G401 (cell line): ENCODE results near the gene SLC35F5. TPM values are rescaled to one million over a fixed set of nuclear protein-coding genes. Genes with fewer than 3 reads are reported as not detected.
"Not testable (repeated sequence)": the region's sequence is repeated elsewhere in the genome, so short reads cannot be mapped to it uniquely, and the experiment has no call there.

Experiments
- DNase-seq: peaks from one replicate; pipeline ENCODE4 v3.0.0-alpha.2; 2015; ENCODE audit warnings: low spot score
- in situ Hi-C: cut with HindIII; loops from 2 replicates; pipeline ENCODE4 v1.10.0; 2016; ENCODE audit warnings: low sequenced_read_pairs, mixed read lengths
- total RNA-seq: library from RNA; depleted of rRNA; stranded (reverse); fragments of >200 nt; shearing (Covaris generic); gene quantifications from 2 replicates; pipeline ENCODE4 v1.2.3, GENCODE V29; 2014; rRNA removed

SLC35F5 gene
- 57.5 and 116 TPM in 2 replicates for total RNA-seq

DNA sequence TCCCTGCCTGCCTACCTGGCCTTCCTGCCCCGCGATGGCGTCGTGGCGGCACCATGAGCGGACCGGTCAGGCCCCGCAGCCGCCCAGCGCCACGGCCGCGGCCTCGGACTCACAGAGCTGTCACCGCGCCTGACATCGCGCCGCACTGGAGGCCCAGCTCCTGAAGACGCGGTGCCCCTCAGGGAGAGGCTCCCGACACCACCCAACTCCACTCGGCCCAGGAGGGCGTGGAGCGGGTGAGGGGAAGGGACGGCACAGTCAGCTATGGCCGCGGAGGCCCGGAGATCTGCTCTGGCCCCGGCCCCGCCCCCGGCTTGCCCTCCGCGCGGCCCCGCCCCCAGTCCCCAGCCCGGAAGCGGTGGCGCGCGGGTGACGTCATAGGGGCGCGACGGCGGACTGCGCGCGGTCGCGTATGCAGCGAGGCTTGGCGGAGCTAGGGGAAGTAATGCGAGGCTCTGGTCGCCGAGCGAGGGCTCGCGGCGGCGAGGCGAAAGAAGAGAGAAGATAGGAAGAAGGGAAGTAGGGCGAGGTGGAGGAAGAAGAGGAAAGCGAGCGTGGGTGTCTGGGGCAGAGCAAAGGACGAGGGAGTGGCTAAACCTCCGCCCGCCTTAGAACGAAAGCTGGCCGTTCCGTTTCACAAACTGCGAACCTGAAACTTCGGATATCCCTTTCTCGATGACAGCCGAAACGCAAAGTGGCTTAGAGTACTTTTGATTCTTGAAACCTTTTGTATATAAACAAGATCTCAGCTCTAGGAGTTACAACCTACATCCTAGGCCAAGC, at the start of gene SLC35F5:
TSS of gene SLC35F5 (minus strand) at position 288 of the 783 bp plus-strand sequence. CDS start at position 55, 233 bp downstream.
- DNase-seq: peak; percentile 87
- in situ Hi-C loops: no loop called here

- in situ Hi-C loops: no loop called here
These were observed 42.9 kb upstream of the SLC35F5 start for GRCh38 chr2:113799375-113799774.

GRCh38 chr2:113797237-113797636, 40.8 kb upstream of the SLC35F5 start:
- in situ Hi-C loops: no loop called here
- no peak for DNase-seq

More at GRCh38 chr2:113799375-113799774, 42.9 kb upstream of the SLC35F5 start:
- no peak for DNase-seq

GRCh38 chr2:113796592-113797175, 40.2 kb upstream of the SLC35F5 start:
- in situ Hi-C loops: no loop called here
- no peak for DNase-seq

GRCh38 chr2:113795405-113795920, 39.0 kb upstream of the SLC35F5 start:
- in situ Hi-C loops: no loop called here
- DNase-seq: no peak

DNA sequence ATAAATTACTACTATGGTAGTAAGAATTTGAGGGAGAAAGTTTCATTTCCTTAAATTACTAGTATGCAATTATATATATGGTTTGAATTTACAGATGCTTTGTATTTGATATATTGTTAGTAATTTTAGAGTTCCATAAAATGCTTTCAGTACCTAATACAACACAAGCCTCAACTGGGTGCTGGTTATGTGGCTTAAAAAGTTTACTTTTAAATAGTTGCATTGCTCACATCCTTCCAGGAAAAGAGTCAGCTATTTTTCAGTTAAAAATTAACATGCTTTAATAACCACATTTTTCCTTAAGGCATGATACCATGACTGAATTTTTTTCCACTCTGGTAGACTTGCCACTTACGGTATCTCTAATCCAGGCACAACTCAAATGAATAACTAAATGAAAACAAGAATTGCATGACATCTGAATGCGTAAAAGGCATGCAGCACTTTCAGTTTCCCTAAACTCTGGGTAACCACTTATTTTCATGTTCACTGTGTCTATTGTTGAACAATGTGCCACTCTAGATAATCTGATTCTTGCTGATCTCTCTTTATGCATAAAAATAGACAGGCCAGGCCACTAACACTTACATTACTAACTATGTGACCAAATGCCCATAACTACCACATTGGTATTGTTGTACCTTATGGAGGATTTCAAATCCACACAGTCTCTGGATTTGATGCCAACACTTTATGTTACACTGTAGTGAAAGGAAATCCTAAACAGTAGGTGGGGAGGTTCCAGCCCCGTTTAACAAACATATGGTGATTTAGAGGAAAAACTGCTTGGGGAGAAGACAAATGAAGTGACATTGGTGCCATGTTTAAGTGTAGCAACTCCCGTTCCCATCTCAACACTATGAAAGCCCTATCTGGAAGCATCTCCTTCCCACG, 35.5 kb upstream of the SLC35F5 start:
- in situ Hi-C loops: no loop called here
- DNase-seq: no peak

DNA sequence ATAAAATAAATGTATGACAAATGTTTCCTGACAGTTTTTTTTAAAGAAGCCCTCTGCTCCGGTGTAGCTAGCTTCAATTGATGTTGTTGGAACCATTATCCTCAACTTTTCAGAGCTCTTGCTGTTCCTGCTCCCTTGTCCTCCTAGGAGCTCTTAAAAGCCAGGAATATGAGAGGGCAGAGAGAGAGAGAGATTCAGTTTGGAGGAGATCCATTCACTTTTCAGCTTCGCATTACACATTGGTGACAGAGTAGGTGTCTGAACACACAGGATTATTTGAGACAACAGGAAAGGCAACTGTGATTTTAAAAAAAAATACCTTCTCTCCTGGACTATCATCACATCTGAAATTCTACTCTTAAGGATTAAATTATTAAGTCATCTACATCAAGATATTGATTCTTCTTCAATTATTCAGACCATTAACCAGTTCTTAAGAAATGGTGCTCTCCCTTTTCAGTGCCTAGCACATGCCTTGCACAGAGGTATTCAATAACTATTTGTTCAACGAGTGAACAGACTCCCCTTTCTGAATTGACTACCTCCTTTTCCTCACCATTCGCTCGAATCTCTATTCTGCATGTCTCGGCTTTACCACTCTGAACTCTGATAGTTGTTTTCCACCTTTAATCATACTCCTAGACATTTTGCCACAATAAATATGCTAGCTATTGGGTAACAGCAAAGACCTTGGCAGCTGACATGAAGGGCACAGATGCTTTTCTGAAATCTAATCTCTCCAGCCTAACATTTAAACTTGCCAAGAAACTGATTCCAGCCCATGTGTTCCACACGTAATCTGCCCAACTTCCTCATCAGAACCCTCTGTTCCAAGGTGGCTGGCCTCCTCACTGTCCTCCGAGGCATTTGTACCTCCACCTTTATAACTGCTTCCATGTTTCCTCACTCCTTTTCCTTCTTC, 28.6 kb upstream of the SLC35F5 start:
- no peak for DNase-seq
- in situ Hi-C loops: no loop called here

- in situ Hi-C loops: no loop called here
- no peak for DNase-seq
These were observed 24.0 kb upstream of the SLC35F5 start for GRCh38 chr2:113780472-113780871.

DNA sequence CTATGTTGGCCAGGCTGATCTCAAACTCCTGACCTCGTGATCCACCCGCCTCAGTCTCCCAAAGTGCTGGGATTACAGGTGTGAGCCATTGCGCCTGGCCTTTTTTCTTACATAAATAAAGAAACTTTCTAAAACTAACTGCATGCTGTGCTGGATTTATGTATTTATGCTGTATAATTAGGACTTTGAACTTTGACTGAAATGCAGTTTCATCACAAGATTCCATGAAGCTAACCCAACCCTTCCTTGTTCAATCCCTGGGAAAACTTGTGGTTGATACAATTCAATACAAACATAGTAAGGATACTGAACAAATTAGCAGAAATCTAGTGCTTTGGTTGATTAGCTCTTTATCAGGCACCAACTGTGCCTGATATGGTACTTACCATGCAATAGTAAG, 20.9 kb upstream of the SLC35F5 start:
- DNase-seq: no peak
- in situ Hi-C loops: no loop called here

DNA sequence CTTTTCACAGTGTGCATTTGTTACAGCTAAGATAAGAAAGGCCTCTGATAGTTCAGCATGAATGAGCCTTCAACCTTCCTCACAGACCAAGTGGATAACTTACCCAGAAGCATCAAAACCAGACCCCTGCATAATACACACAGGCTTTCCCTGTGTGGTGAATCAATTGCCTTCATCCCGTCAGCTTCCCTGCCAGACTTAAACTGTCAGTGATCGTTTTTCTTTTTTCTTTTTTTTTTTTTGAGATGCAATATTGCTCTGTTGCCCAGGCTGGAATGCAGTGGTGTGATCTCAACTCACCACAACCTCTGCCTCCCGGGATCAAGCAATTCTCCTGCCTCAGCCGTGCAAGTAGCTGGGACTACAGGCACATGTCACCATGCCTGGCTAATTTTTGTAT, 20.5 kb upstream of the SLC35F5 start:
- DNase-seq: no peak
- in situ Hi-C loops: no loop called here

DNA sequence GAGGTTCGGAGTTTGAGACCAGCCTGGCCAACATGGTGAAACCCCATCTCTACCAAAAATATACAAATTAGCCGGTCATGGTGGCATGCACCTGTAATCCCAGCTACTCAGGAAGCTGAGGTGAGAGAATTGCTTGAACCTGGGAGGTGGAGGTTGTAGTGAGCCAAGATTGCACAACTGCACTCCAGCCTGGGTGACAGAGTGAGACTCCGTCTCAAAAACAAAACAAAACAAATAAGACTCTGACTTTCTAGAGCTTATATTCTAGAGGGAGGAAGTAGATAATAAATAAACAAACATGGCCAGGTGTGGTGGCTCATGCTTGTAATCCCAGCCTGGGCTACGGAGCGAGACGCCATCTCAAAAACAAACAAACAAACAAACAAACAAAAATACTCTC, 18.2 kb upstream of the SLC35F5 start:
- in situ Hi-C loops, DNase-seq: not testable (repeated sequence)

GRCh38 chr2:113770929-113771328, 14.5 kb upstream of the SLC35F5 start:
- in situ Hi-C loops: no loop called here
- no peak for DNase-seq

- no peak for DNase-seq
- in situ Hi-C loops: no loop called here
These were observed 13.1 kb upstream of the SLC35F5 start for GRCh38 chr2:113769555-113769954.

DNA sequence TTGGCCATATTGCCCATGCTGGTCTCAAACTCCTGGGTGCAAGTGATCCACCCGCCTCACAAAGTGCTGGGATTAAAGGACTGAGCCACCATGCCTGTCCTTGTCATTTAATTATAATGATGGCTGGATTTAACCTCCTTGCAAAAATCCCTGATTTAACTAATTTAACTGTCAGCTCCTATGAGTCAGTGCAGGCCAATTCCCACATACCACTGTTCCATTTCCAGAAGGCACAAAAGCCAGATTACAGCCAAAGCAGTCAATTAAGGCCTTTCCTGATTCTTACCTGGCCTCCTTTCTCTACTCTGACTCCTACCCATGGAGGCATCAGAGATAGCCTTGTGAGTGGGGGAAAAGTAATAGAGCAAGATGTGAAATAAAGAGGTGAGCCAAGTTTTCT, 12.3 kb upstream of the SLC35F5 start:
- in situ Hi-C loops: no loop called here
- no peak for DNase-seq

DNA sequence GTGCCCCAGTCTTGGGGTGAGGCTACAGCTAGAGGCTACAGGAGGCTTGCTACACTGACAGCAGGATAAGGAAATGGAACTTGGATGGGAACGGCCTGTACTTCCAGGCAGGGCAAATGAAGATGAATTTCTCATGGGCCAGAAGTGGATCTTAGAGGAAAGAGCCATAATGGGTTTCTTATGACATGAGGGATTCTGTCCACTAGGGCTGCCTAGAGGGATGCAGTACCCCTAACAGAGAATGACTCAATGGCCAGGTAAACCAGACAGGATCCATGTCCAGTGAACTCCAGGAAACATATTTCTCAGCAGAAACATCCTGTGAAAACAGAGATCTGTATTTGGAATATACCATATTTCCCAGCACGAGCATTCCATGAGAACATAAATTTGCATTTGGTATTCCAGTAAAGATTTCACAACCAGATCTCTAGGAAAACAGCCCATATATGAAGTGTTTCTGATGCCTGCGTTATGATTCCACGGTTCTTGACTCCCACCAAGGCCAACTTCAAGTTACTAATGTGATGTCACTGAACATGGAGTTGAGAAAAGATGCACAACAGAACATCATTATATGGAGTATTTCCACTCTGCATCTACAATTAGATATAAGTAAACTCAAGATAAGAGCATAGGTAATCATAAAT, 11.5 kb upstream of the SLC35F5 start:
- no peak for DNase-seq
- in situ Hi-C loops: no loop called here

DNA sequence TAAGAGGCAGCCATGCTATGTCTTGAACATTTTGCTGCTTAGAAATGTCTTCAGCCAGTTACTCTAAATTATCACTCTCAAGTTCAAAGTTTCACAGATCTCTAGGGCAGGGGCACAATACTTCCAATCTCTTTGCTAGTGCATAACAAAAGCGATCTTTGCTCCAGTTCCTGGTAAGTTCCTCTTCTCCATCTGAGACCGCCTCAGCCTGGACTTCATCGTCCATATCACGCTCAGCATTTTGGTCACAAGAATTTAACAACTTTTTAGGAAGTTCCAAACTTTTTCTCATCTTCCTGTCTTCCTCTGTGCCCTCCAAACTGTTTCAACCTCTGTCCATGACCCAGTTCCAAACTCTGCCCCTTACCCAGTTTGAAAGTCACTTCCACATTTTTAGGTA, 8.8 kb upstream of the SLC35F5 start:
- in situ Hi-C loops: no loop called here
- no peak for DNase-seq

DNA sequence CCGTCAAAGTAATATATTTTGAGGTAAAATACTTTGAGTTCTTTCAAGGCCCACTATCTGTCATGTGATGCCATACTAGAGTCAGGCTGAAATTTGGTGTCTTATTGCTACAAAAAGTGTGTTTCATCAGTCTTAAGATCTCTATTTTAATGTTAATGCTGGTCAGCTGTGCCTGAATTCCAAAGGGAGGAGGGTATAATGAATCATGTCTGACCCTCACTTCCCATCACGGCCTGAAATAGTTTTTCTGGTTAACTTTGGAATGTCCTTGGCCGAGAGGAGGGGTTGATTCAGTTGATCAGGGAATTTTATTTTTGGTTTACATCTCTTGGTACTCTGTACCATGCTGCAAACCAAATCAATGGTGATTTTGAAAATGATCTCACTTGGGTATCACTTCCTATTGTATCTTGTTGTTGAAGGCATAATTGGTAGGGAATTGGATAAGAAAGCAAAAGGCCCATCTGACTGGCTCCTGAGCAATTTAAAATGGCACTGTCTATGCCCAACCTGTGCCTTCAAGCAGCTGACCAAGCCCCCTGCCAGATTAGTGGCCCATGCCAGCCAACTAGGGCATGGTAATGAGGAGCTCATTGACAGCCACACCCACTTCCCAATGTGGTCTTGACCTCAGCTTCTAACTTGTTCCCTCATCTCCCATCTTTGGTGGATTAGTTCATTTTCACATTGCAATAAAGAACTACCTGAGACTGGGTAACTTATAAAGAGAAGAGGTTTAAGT, 6.1 kb upstream of the SLC35F5 start:
- DNase-seq: no peak

GRCh38 chr2:113760400-113760799, 4.0 kb upstream of the SLC35F5 start:
- DNase-seq: no peak
- in situ Hi-C loops: no loop called here

More for the DNA sequence above, 6.1 kb upstream of the SLC35F5 start:
- in situ Hi-C loops: no loop called here
